Left cardiac atrium (tissue), 4 donors: ENCODE results near the gene EPHB3. TPM values are rescaled to one million over a fixed set of nuclear protein-coding genes. Genes with fewer than 3 reads are reported as not detected.

ENCODE experiments used
- ATAC-seq, 2 donors: fragments of 200-7000 bp; cut with Tn5 transposase; one replicate each; pipeline ENCODE4 v1.9.1; 2020; ENCODE audit warnings: mild to moderate bottlenecking in 2 of 2, moderate library complexity in 2 of 2
- DNase-seq: peaks from one replicate; pipeline ENCODE4 v3.0.0-alpha.2; 2020
- intact Hi-C, 2 donors: fragments of 100-400 bp; cut with DNase I; formaldehyde crosslinking; loops; one replicate each; pipeline versions ENCODE4 v1.14.1 to v1.15.1; 2022 to 2023
- total RNA-seq, 2 donors: library from RNA; stranded (reverse); fragmentation: NEBNext Ultra II Directional; extraction: Animal tissue kit (Norgen Biotek cat#: 25700); gene quantifications; one replicate each; pipeline ENCODE4 v1.2.1, GENCODE V29; 2021
- donor health status: DM: no; HTN: yes; CAD: no.
- donor health status: DM: no; HTN: yes; CAD: no; lungs with severe emphysema.
- donor health status: DM: yes; HTN: yes; CAD: no.
- donor health status: Dilated cardiomyopathy.

Gene EPHB3
- total RNA-seq, 2 donors from 2014 or later, result 1.6 to 1.7 TPM

GRCh38 chr3:184592371-184593219 is 31.0 kb downstream of the EPHB3 start:
- intact Hi-C loops, result no loop called here
- DNase-seq, result peak; percentile 23
- peak; percentile 62 to 70 for ATAC-seq

- peak; percentile 35 for DNase-seq
- ATAC-seq, result peak in 1 of 2 donors; percentile 90
- intact Hi-C loops, result no loop called here
These were observed 31.8 kb downstream of the EPHB3 start for GRCh38 chr3:184593220-184593927.

GRCh38 chr3:184593928-184594303 is 32.3 kb downstream of the EPHB3 start:
- intact Hi-C loops, result no loop called here
- DNase-seq, result no peak
- ATAC-seq, result no peak

GRCh38 chr3:184594371-184595001 is 32.9 kb downstream of the EPHB3 start:
- intact Hi-C loops, result no loop called here
- ATAC-seq, result no peak
- peak; percentile 14 for DNase-seq

- intact Hi-C loops, result no loop called here
- no peak for DNase-seq
- ATAC-seq, result no peak
These were observed 34.1 kb downstream of the EPHB3 start for GRCh38 chr3:184595726-184596125.

- ATAC-seq (no peak), DNase-seq (no peak)
- intact Hi-C loops, result no loop called here
These were observed 34.6 kb downstream of the EPHB3 start for GRCh38 chr3:184596233-184596632.

- peak; percentile 7 for DNase-seq
- no peak for ATAC-seq
- intact Hi-C loops, result no loop called here
These were observed 35.4 kb downstream of the EPHB3 start for GRCh38 chr3:184596886-184597575.

GRCh38 chr3:184597829-184598573 is 36.4 kb downstream of the EPHB3 start:
- DNase-seq (peak; percentile 21), ATAC-seq (no peak)
- intact Hi-C loops, result no loop called here

- DNase-seq, result peak; percentile 9
- no peak for ATAC-seq
- intact Hi-C loops, result no loop called here
These were observed 37.0 kb downstream of the EPHB3 start for GRCh38 chr3:184598574-184598927.

GRCh38 chr3:184599143-184599542 is 37.6 kb downstream of the EPHB3 start:
- DNase-seq, result peak; percentile 2
- ATAC-seq, result no peak
- intact Hi-C loops, result no loop called here

- DNase-seq (no peak), ATAC-seq (no peak)
- intact Hi-C loops, result no loop called here
These were observed 39.2 kb downstream of the EPHB3 start for GRCh38 chr3:184600685-184601377.

GRCh38 chr3:184601576-184602371 is 40.2 kb downstream of the EPHB3 start:
- DNase-seq, result no peak
- no peak for ATAC-seq
- intact Hi-C loops, result no loop called here

- intact Hi-C loops, result no loop called here
- DNase-seq (no peak), ATAC-seq (peak; percentile 50 to 52)
These were observed 41.0 kb downstream of the EPHB3 start for GRCh38 chr3:184602372-184603150.

- no peak for DNase-seq
- ATAC-seq, result peak; percentile 10 to 47
- intact Hi-C loops, result no loop called here
These were observed 41.8 kb downstream of the EPHB3 start for GRCh38 chr3:184603151-184604030.

GRCh38 chr3:184604039-184604601 is 42.5 kb downstream of the EPHB3 start:
- ATAC-seq (peak; percentile 55 to 59), DNase-seq (no peak)
- intact Hi-C loops, result no loop called here
